GM12865 (cell line): ENCODE results near the gene C2CD2.
A peak's percentile ranks its signal among the peaks of the same experiment; 100 is the strongest.
"Not testable (repeated sequence)": the region's sequence is repeated elsewhere in the genome, so short reads cannot be mapped to it uniquely, and the experiment has no call there.

ENCODE experiments used
- DNase-seq: peaks from one replicate; pipeline ENCODE4 v3.0.0; 2010; ENCODE audit warnings: low read depth
- H3K4me3 ChIP-seq: 2 replicates; pipeline ENCODE4 v1.5.1; 2011; ENCODE audit warnings: mild to moderate bottlenecking, low read depth, low read length, control low read depth
- CTCF ChIP-seq: IDR thresholded peaks from 2 replicates; pipeline ENCODE4 v1.5.1; 2011; ENCODE audit warnings: low read length, control low read depth, low read depth, inconsistent platforms; ENCODE audit not compliant: insufficient read depth; ENCODE audit errors: missing control alignments

The C2CD2 gene

GRCh38 chr21:41953831-41954653 lies at the start of gene C2CD2:
C2CD2 (minus strand) TSS chr21:41954018; CDS start chr21:41953648, 370 bp downstream.
- H3K4me3 ChIP-seq, result peak within 1 kb of the TSS; percentile 72
- no peak for TF ChIP-seq CTCF
- peak; percentile 89 for DNase-seq

GRCh38 chr21:42003051-42003461 lies 49.2 kb upstream of the C2CD2 start:
- peak; percentile 39 for DNase-seq
- peak overlapping the region; percentile 36 for H3K4me3 ChIP-seq
- TF ChIP-seq CTCF, result no peak

GRCh38 chr21:42002421-42002958 lies 48.7 kb upstream of the C2CD2 start:
- no peak for TF ChIP-seq CTCF
- H3K4me3 ChIP-seq, result peak overlapping the region; percentile 36
- DNase-seq, result peak; percentile 91

- no peak for TF ChIP-seq CTCF
- peak overlapping the region; percentile 27; the same call in 1 of the 2 replicates for H3K4me3 ChIP-seq
- no peak for DNase-seq
Measured at GRCh38 chr21:42001781-42002180, 48.0 kb upstream of the C2CD2 start.

GRCh38 chr21:42000908-42001307 lies 47.1 kb upstream of the C2CD2 start:
- no peak overlapping the region for H3K4me3 ChIP-seq
- no peak for TF ChIP-seq CTCF
- no peak for DNase-seq

- no peak for DNase-seq
- H3K4me3 ChIP-seq, result no peak overlapping the region
- TF ChIP-seq CTCF, result no peak
Measured at GRCh38 chr21:41997657-41998056, 43.8 kb upstream of the C2CD2 start.

GRCh38 chr21:41995577-41995976 lies 41.8 kb upstream of the C2CD2 start:
- no peak for DNase-seq
- TF ChIP-seq CTCF, result no peak

GRCh38 chr21:41994613-41995012 lies 40.8 kb upstream of the C2CD2 start:
- not testable (repeated sequence) for DNase-seq, H3K4me3 ChIP-seq

More at GRCh38 chr21:41995577-41995976, 41.8 kb upstream of the C2CD2 start:
- H3K4me3 ChIP-seq, result no peak overlapping the region
